ENCODE measurements around the gene ETV6.

Gene ETV6

GRCh38 chr12:11876307-11876706 is 226.8 kb downstream of the ETV6 start:
- peaks cover 26% of the 10 kb centered on the region for H3K4me1 Mint-ChIP-seq (ENCODE audit: low read depth)
- H3K36me3 Mint-ChIP-seq, result peaks cover 23% of the 10 kb centered on the region
- no peak overlapping the region for H3K27ac Mint-ChIP-seq
- no peak overlapping the region for H3K4me3 Mint-ChIP-seq
- no peaks in the 10 kb centered on the region for H3K27me3 Mint-ChIP-seq
- H3K9me3 Mint-ChIP-seq (ENCODE audit: low read depth), result no peaks in the 10 kb centered on the region

GRCh38 chr12:11877102-11877826 is 227.8 kb downstream of the ETV6 start:
- H3K27ac Mint-ChIP-seq, result no peak overlapping the region
- H3K4me1 Mint-ChIP-seq (ENCODE audit: low read depth), result peaks cover 26% of the 10 kb centered on the region
- peaks cover 23% of the 10 kb centered on the region for H3K36me3 Mint-ChIP-seq
- H3K27me3 Mint-ChIP-seq, result no peaks in the 10 kb centered on the region
- no peak overlapping the region for H3K4me3 Mint-ChIP-seq
- H3K9me3 Mint-ChIP-seq (ENCODE audit: low read depth), result no peaks in the 10 kb centered on the region

DNA sequence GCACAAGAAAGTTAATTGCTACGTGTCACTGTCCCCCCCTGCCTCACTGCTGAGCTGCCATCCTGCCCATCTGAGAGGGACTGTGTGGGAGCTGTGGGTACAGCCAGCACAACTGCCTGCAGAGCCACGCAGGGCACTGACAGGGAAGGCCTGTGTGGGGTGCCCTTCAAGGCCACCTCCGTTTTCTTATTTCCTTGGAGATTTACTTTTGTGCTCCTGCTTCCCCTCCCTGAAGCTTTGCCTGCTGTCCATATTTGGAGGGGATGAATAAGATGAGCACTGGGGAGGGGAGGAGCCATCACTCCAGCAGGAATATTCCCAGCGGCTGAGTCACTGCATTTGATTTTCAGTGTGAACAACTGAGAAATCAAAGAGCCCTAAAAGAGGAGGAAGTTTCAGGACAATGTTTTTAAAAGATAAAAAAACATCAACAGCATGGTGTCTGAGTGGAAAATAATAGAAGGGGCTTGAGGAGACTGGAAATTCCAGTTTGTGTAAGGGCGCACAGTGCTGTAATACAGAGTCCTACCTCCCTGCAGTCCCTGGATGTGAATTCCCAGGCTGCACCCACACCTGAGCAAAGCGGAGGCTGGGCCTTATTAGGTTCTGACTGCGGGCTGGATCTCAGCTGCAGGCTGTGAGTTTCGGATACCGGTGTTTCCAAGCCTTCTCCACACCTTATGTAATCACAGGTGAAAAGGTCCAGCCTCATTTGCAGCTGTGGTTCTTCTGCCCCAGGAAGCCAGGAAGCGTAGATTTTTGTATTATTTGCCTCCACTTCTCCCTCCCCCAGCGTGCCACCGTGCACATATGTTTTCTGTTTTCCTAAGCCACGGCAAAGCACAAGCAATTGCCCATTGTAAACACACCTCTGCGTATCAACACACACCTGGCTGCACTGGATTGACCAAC is 228.7 kb downstream of the ETV6 start:
- no peaks in the 10 kb centered on the region for H3K9me3 Mint-ChIP-seq (ENCODE audit: low read depth)
- H3K36me3 Mint-ChIP-seq, result peaks cover 20% of the 10 kb centered on the region
- H3K27me3 Mint-ChIP-seq, result no peaks in the 10 kb centered on the region
- H3K4me1 Mint-ChIP-seq (ENCODE audit: low read depth), result peaks cover 26% of the 10 kb centered on the region
- H3K4me3 Mint-ChIP-seq, result no peak overlapping the region
- no peak overlapping the region for H3K27ac Mint-ChIP-seq

DNA sequence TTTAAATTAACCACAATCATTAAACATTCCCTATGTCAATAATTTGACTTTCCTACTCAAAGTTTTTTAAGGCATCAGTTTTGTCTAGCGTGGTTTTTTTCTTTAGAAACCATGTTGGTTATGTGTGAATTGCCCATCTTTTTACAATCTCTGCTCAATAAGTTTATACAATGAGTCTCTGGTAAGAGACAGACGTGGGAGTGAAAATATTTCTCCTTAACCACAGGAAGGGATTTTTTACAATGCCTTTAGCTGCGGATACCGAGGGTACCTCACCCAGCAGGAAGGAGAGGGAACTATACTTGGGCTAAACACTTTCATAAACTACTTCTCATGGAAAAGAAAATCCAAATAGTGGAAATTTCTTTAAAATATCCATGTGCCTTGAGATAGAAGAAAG is 229.8 kb downstream of the ETV6 start:
- peaks cover 26% of the 10 kb centered on the region for H3K4me1 Mint-ChIP-seq (ENCODE audit: low read depth)
- H3K27ac Mint-ChIP-seq, result no peak overlapping the region
- H3K9me3 Mint-ChIP-seq (ENCODE audit: low read depth), result no peaks in the 10 kb centered on the region
- peaks cover 25% of the 10 kb centered on the region for H3K36me3 Mint-ChIP-seq
- no peak overlapping the region for H3K4me3 Mint-ChIP-seq
- H3K27me3 Mint-ChIP-seq, result no peaks in the 10 kb centered on the region

GRCh38 chr12:11880381-11880780 is 230.9 kb downstream of the ETV6 start:
- Mint-ChIP-seq H3K4me1 (ENCODE audit: low read depth) (peaks cover 20% of the 10 kb centered on the region), H3K36me3 (peaks cover 32% of the 10 kb centered on the region), H3K9me3 (ENCODE audit: low read depth) (no peaks in the 10 kb centered on the region), H3K27me3 (no peaks in the 10 kb centered on the region), H3K4me3 (no peak overlapping the region), H3K27ac (no peak overlapping the region)

DNA sequence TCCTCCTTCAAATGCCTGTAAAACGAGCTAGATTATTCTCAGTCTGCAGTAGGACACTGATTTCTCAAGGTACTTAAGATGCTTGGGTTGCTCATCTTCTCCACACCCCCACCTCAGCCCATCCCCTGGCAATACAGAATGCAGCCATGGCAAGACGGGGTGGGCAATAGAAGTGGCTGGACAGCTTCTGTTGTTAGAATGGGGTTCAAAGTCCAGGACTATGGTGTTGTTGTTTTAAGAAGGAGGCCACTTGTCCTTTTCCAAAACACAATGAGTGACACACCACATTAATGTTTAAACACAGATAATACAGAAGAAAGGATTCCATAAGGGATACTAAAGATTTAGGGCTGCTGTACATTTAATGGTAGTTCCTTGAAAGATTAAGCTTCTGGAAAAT is 232.4 kb downstream of the ETV6 start:
- no peak overlapping the region for H3K4me3 Mint-ChIP-seq
- H3K36me3 Mint-ChIP-seq, result peaks cover 36% of the 10 kb centered on the region
- no peaks in the 10 kb centered on the region for H3K27me3 Mint-ChIP-seq
- no peak overlapping the region for H3K27ac Mint-ChIP-seq
- peaks cover 5% of the 10 kb centered on the region for H3K4me1 Mint-ChIP-seq (ENCODE audit: low read depth)
- no peaks in the 10 kb centered on the region for H3K9me3 Mint-ChIP-seq (ENCODE audit: low read depth)

- Mint-ChIP-seq H3K27ac (no peak overlapping the region), H3K4me3 (no peak overlapping the region), H3K27me3 (no peaks in the 10 kb centered on the region), H3K4me1 (ENCODE audit: low read depth) (peaks cover 2% of the 10 kb centered on the region), H3K36me3 (peaks cover 37% of the 10 kb centered on the region), H3K9me3 (ENCODE audit: low read depth) (no peaks in the 10 kb centered on the region)
Measured at GRCh38 chr12:11882301-11883019, 233.0 kb downstream of the ETV6 start.

- Mint-ChIP-seq H3K4me3 (no peak overlapping the region), H3K4me1 (ENCODE audit: low read depth) (peaks cover under 1% of the 10 kb centered on the region), H3K36me3 (peaks cover 43% of the 10 kb centered on the region), H3K9me3 (ENCODE audit: low read depth) (no peaks in the 10 kb centered on the region), H3K27ac (no peak overlapping the region), H3K27me3 (no peaks in the 10 kb centered on the region)
Measured at GRCh38 chr12:11884116-11884515, 234.6 kb downstream of the ETV6 start.

DNA sequence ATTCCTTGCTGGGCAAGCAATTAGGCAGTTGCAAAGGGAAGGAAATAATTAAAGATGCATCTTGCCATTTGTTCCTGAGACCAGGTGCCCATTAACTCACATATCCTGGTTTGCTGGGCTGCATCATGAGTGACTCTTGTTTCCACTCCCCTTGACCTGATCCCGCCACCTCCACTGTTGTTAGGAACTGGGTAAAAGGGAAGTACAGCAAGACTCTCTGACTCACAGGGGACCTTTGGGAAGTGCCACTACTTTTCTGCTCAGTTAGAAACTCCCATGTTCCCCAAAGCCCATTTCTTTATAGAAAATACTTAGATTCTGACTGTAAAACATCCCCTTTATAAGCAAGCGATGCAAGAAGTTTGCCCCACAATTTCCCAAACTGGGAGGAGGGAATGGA is 235.2 kb downstream of the ETV6 start:
- Mint-ChIP-seq H3K4me1 (ENCODE audit: low read depth) (peaks cover 4% of the 10 kb centered on the region), H3K4me3 (no peak overlapping the region), H3K36me3 (peaks cover 45% of the 10 kb centered on the region), H3K9me3 (ENCODE audit: low read depth) (peaks cover 3% of the 10 kb centered on the region), H3K27me3 (no peaks in the 10 kb centered on the region), H3K27ac (no peak overlapping the region)

DNA sequence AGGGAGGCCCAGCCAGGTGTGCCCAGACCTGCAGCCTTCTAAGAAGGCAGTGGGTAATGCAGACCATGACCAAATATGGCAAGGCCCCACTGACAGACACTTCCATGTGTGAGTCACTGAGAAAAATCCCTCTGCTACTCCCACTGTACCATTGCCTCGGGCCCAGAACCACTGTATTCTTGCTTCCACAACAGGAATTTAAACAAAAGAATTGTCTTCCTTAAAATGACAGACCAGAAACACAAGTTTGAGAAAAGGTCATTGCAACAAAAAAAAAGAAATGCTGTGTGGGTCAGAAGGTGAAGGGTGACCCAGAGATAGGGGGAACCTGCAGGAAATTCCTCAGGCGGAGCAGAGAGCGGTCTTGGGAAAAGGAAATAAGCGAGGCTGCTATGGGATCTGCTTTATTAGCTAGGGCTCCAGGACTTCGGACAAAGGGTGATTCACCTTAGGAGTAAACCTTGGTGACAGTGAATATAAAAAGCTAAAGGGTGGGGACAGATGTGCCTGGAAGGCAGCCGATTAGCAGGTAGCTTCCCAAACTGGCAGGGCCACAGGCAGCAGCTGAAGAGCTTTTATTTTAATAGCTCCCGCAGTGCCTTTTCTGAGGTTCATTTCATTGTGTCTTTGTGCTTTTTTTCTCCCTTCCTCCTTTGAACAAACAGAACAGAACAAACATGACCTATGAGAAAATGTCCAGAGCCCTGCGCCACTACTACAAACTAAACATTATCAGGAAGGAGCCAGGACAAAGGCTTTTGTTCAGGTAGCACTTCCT is 236.0 kb downstream of the ETV6 start:
- Mint-ChIP-seq H3K4me3 (no peak overlapping the region), H3K9me3 (ENCODE audit: low read depth) (peaks cover 4% of the 10 kb centered on the region), H3K27ac (no peak overlapping the region), H3K36me3 (peaks cover 42% of the 10 kb centered on the region), H3K4me1 (ENCODE audit: low read depth) (peaks cover 4% of the 10 kb centered on the region), H3K27me3 (no peaks in the 10 kb centered on the region)

DNA sequence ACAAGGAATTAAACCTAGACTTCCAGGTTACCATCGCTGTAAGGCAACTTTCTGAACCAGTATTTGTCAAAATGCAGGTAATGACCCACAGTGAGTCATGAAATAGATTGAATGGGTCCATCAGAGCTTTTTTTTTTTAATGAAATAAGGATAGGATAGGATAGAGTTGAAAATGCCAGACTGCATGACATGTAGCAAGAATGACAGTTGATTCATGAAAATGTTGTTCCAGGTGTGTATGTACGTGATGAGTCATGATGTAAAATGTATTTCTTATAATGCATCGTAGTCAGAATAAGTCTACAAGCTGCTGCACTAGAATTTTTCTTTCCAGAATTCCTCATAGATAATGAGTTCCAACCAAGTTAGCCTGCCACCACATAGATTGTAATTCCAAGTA is 236.9 kb downstream of the ETV6 start:
- peaks cover 4% of the 10 kb centered on the region for H3K9me3 Mint-ChIP-seq (ENCODE audit: low read depth)
- no peaks in the 10 kb centered on the region for H3K27me3 Mint-ChIP-seq
- no peak overlapping the region for H3K4me3 Mint-ChIP-seq
- no peak overlapping the region for H3K27ac Mint-ChIP-seq
- H3K4me1 Mint-ChIP-seq (ENCODE audit: low read depth), result peaks cover 4% of the 10 kb centered on the region
- peaks cover 45% of the 10 kb centered on the region for H3K36me3 Mint-ChIP-seq

DNA sequence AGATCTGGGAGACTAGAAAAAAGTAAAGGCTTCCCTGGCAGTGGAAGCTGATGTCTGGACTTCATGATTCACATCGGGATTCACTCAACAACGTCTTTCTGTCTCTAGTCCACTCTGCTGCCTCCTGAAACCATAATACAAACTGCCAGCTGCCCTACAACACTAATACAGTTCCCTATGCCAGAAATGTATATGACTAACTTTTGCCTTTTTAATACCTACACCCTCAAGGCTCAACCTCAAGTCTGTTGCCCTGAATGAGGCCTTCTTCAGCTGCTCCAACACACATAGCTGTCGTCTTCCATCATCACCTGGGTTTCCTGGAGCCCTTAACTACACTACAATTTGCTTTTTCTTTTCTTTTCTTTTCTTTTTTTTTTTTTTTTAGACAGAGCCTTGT is 238.6 kb downstream of the ETV6 start:
- Mint-ChIP-seq H3K4me1 (ENCODE audit: low read depth) (peaks cover 4% of the 10 kb centered on the region), H3K36me3 (peaks cover 48% of the 10 kb centered on the region), H3K27ac (no peak overlapping the region), H3K27me3 (no peaks in the 10 kb centered on the region), H3K4me3 (no peak overlapping the region), H3K9me3 (ENCODE audit: low read depth) (peaks cover 4% of the 10 kb centered on the region)

DNA sequence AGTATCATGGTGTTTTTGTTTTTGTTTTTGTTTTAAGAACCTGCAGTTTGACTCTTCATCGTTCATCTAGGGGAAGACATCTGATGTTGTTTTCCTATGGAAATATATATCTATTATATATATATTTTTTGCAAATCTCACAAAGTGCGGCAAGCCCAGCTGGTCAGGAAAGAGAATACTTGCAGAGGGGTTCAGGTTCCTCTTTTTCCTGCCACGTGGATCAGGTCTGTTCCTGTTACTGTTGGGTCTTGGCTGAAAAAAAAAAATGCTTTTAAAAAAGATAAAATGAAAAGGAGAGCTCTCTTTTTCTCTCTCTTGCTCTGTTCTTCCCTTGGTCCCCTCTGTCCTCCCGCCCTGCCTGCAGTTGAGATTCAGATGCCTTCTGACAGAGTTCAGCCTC is 241.9 kb downstream of the ETV6 start:
- H3K36me3 Mint-ChIP-seq, result peaks cover 33% of the 10 kb centered on the region

GRCh38 chr12:11891754-11892386 is 242.4 kb downstream of the ETV6 start:
- Mint-ChIP-seq H3K4me3 (no peak overlapping the region), H3K36me3 (peaks cover 28% of the 10 kb centered on the region), H3K27ac (no peak overlapping the region), H3K9me3 (ENCODE audit: low read depth) (peaks cover 4% of the 10 kb centered on the region), H3K4me1 (ENCODE audit: low read depth) (peaks cover 17% of the 10 kb centered on the region), H3K27me3 (no peaks in the 10 kb centered on the region)

More for the DNA sequence above, 241.9 kb downstream of the ETV6 start:
- H3K27ac Mint-ChIP-seq, result no peak overlapping the region
- H3K9me3 Mint-ChIP-seq (ENCODE audit: low read depth), result peaks cover 4% of the 10 kb centered on the region
- peaks cover 17% of the 10 kb centered on the region for H3K4me1 Mint-ChIP-seq (ENCODE audit: low read depth)
- H3K4me3 Mint-ChIP-seq, result no peak overlapping the region
- H3K27me3 Mint-ChIP-seq, result no peaks in the 10 kb centered on the region

Data from activated naive CD8-positive, alpha-beta T cell (primary cell).